H9 (cell line): ENCODE results near the gene LINC01488. TPM values are rescaled to one million over a fixed set of nuclear protein-coding genes. Genes with fewer than 3 reads are reported as not detected.

Experiments
- DNase-seq: peaks from one replicate; pipeline ENCODE4 v3.0.0-alpha.2; 2017
- H2AFZ ChIP-seq: one replicate; pipeline ENCODE4 v1.6.1; 2013; ENCODE audit warnings: mild to moderate bottlenecking, low read length, control low read depth, moderate library complexity
- H2AK5ac ChIP-seq: 2 replicates; pipeline ENCODE4 v1.6.1; 2013; ENCODE audit warnings: low read length, control low read depth, mixed read lengths; ENCODE audit not compliant: insufficient read length
- H2BK120ac ChIP-seq: one replicate; pipeline ENCODE4 v1.6.1; 2013; ENCODE audit warnings: low read depth, mild to moderate bottlenecking, low read length, control low read depth, inconsistent platforms; ENCODE audit not compliant: poor library complexity, severe bottlenecking
- H2BK12ac ChIP-seq: 2 replicates; pipeline ENCODE4 v1.6.1; 2013; ENCODE audit warnings: low read length, control low read depth, mixed read lengths, low read depth; ENCODE audit not compliant: insufficient read length
- H2BK15ac ChIP-seq: 2 replicates; pipeline ENCODE4 v1.6.1; 2013; ENCODE audit warnings: low read depth, low read length, control low read depth
- H2BK20ac ChIP-seq: one replicate; pipeline ENCODE4 v1.6.1; 2013; ENCODE audit warnings: low read depth, mild to moderate bottlenecking, low read length, control low read depth, inconsistent platforms; ENCODE audit not compliant: poor library complexity, severe bottlenecking
- H2BK5ac ChIP-seq: 2 replicates; pipeline ENCODE4 v1.6.1; 2013; ENCODE audit warnings: low read length, control low read depth, mixed read lengths; ENCODE audit not compliant: insufficient read length
- H3K14ac ChIP-seq: 2 replicates; pipeline ENCODE4 v1.6.1; 2013; ENCODE audit warnings: low read length, control low read depth; ENCODE audit not compliant: insufficient read depth
- H3K18ac ChIP-seq: 2 replicates; pipeline ENCODE4 v1.6.1; 2013; ENCODE audit warnings: low read depth, mild to moderate bottlenecking, mixed read lengths, low read length, control low read depth; ENCODE audit not compliant: insufficient read length
- H3K23ac ChIP-seq: 2 replicates; pipeline ENCODE4 v1.6.1; 2013; ENCODE audit warnings: low read length, control low read depth, mixed read lengths, low read depth; ENCODE audit not compliant: insufficient read length
- H3K23me2 ChIP-seq: 2 replicates; pipeline ENCODE4 v1.6.1; 2013; ENCODE audit warnings: low read depth, mild to moderate bottlenecking, mixed read lengths, low read length, control low read depth; ENCODE audit not compliant: insufficient read length, poor library complexity, severe bottlenecking
- H3K27ac ChIP-seq: 2 replicates; pipeline ENCODE4 v1.5.1; 2013; ENCODE audit warnings: low read length, control low read depth, mixed read lengths, low read depth; ENCODE audit not compliant: insufficient read length
- H3K27me3 ChIP-seq: 2 replicates; pipeline ENCODE4 v1.6.1; 2013; ENCODE audit warnings: low read length, control low read depth, inconsistent platforms; ENCODE audit not compliant: insufficient read depth
- H3K4ac ChIP-seq: 2 replicates; pipeline ENCODE4 v1.6.1; 2013; ENCODE audit warnings: low read depth, mild to moderate bottlenecking, control low read depth, inconsistent platforms, low read length, moderate library complexity
- H3K4me1 ChIP-seq: 2 replicates; pipeline ENCODE4 v1.6.1; 2013; ENCODE audit warnings: low read length, control low read depth, inconsistent platforms; ENCODE audit not compliant: insufficient read depth
- H3K4me2 ChIP-seq: 2 replicates; pipeline ENCODE4 v1.6.1; 2013; ENCODE audit warnings: low read length, control low read depth, mixed read lengths; ENCODE audit not compliant: insufficient read length, insufficient read depth
- H3K56ac ChIP-seq: 2 replicates; pipeline ENCODE4 v1.6.1; 2013; ENCODE audit warnings: low read depth, mild to moderate bottlenecking, mixed read lengths, low read length, control low read depth; ENCODE audit not compliant: insufficient read length
- H3K79me1 ChIP-seq: 2 replicates; pipeline ENCODE4 v1.6.1; 2013; ENCODE audit warnings: low read depth, mild to moderate bottlenecking, moderate library complexity, low read length, control low read depth, inconsistent platforms; ENCODE audit not compliant: insufficient read depth, poor library complexity, severe bottlenecking
- H3K79me2 ChIP-seq: 2 replicates; pipeline ENCODE4 v1.6.1; 2013; ENCODE audit warnings: low read length, control low read depth, inconsistent platforms; ENCODE audit not compliant: insufficient read depth
- H3K9ac ChIP-seq: 2 replicates; pipeline ENCODE4 v1.6.1; 2013; ENCODE audit warnings: low read length, control low read depth, mixed read lengths; ENCODE audit not compliant: insufficient read length; ENCODE audit errors: extremely low read depth
- H3K9me3 ChIP-seq: one replicate; pipeline ENCODE4 v1.6.1; 2013; ENCODE audit warnings: low read depth, low read length, inconsistent platforms; ENCODE audit not compliant: control insufficient read depth
- H3T11ph ChIP-seq: one replicate; pipeline ENCODE4 v1.6.1; 2013; ENCODE audit warnings: mild to moderate bottlenecking, low read length, control low read depth, inconsistent platforms
- H4K20me1 ChIP-seq: one replicate; pipeline ENCODE4 v1.6.1; 2013; ENCODE audit not compliant: control insufficient read depth, insufficient read length, insufficient read depth
- H4K5ac ChIP-seq: 2 replicates; pipeline ENCODE4 v1.6.1; 2013; ENCODE audit warnings: low read depth, mild to moderate bottlenecking, mixed read lengths, low read length, control low read depth; ENCODE audit not compliant: insufficient read length
- H4K8ac ChIP-seq: replicated peaks from 2 replicates; pipeline ENCODE4 v1.6.1; 2013; ENCODE audit warnings: low read length, control low read depth, mixed read lengths, low read depth; ENCODE audit not compliant: insufficient read length
- H4K91ac ChIP-seq: 2 replicates; pipeline ENCODE4 v1.6.1; 2013; ENCODE audit warnings: low read depth, mild to moderate bottlenecking, moderate library complexity, mixed read lengths, low read length, control low read depth; ENCODE audit not compliant: insufficient read length
- H3K27ac Mint-ChIP-seq, 3 experiments: 2 replicates in 2 of 3; 3 replicates in 1 of 3; pipeline ENCODE4 v1.8.0; 2020 to 2021; ENCODE audit warnings: mixed read lengths in 3 of 3, mild to moderate bottlenecking in 1 of 3, moderate library complexity in 1 of 3
- H3K27me3 Mint-ChIP-seq: 2 replicates; pipeline ENCODE4 v1.8.0; 2021; ENCODE audit warnings: low read depth, mild to moderate bottlenecking, moderate library complexity, mixed read lengths
- H3K36me3 Mint-ChIP-seq, 3 experiments: 2 replicates in 2 of 3; 3 replicates in 1 of 3; pipeline ENCODE4 v1.8.0; 2020 to 2021; ENCODE audit warnings: low read depth in 3 of 3, mixed read lengths in 3 of 3; ENCODE audit not compliant: insufficient read depth in 1 of 3
- H3K4me1 Mint-ChIP-seq, 2 experiments: 2 replicates each; pipeline ENCODE4 v1.8.0; 2020; ENCODE audit warnings: mixed read lengths in 2 of 2
- H3K4me3 Mint-ChIP-seq, 2 experiments: 2 replicates in 1 of 2; 3 replicates in 1 of 2; pipeline ENCODE4 v1.8.0; 2020 to 2021; ENCODE audit warnings: mild to moderate bottlenecking in 2 of 2, mixed read lengths in 2 of 2, moderate library complexity in 1 of 2
- H3K9me3 Mint-ChIP-seq, 2 experiments: 2 replicates in 1 of 2; 3 replicates in 1 of 2; pipeline ENCODE4 v1.8.0; 2020; ENCODE audit warnings: mild to moderate bottlenecking in 2 of 2, mixed read lengths in 2 of 2, moderate library complexity in 1 of 2
- CTCF ChIP-seq: fragments of 200-600 bp; sonication (generic); conservative IDR thresholded peaks from 3 replicates; pipeline ENCODE4 v1.8.0; 2021; ENCODE audit warnings: antibody characterized with exemption, mild to moderate bottlenecking
- WGBS: extraction: QIAGEN DNeasy Blood & Tissue Kit; methylation state at CpG from one replicate; pipeline ENCODE4 v1.1.7; 2013; ENCODE audit warnings: missing lambda C conversion rate, low lambda C conversion rate, mixed read lengths; ENCODE audit not compliant: insufficient read length; ENCODE audit errors: extremely low coverage; 5-methylcytosine and 5-hydroxymethylcytosine counted together
- total RNA-seq: library from RNA; stranded (reverse); gene quantifications from 2 replicates; pipeline ENCODE4 v1.2.1, GENCODE V29; 2021

LINC01488 gene
- total RNA-seq, 1 experiment from 2014 or later: not detected

DNA sequence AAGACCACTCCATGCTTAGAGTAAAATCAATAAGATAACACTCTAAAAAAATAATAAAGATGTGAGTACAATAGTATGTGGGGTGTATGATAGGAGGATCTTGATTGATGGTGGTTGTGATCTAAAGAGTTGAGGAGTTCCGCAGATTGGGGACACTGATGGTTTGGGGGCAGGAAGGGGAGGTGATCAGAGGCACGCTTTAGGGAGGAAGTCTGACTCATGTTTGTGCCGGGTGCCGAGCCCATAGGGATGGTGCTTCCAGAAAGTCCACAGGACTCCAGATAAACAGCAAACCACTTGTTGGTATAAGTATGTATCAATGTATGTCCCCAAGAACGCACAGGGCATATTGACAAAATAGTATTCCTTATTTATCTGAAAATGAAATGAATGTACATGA lies 27.5 kb downstream of the LINC01488 start:
- H4K20me1 ChIP-seq: no peaks in the 10 kb centered on the region
- Mint-ChIP-seq H3K27me3 (peaks cover 8% of the 10 kb centered on the region), H3K9me3 (peaks cover 4% of the 10 kb centered on the region in 2 experiments; a peak in 3 of 5 replicates), H3K36me3 (peaks cover 0 to 3% (median 0%) of the 10 kb centered on the region in 3 experiments; a peak in 3 of 7 replicates), H3K27ac (no peak overlapping the region), H3K4me3 (no peak overlapping the region), H3K4me1 (peaks cover 2 to 4% of the 10 kb centered on the region in 2 experiments; a peak in 3 of 4 replicates)
- no peak overlapping the region for H2BK15ac ChIP-seq
- no peak overlapping the region for H3K27ac ChIP-seq
- no peak for TF ChIP-seq CTCF
- no peak overlapping the region for H2AK5ac ChIP-seq
- H3K56ac ChIP-seq: no peak overlapping the region
- H3K9ac ChIP-seq: no peak overlapping the region
- no peak overlapping the region for H3T11ph ChIP-seq
- H3K27me3 ChIP-seq: no peaks in the 10 kb centered on the region
- H3K4me2 ChIP-seq: no peak overlapping the region
- no peak overlapping the region for H4K5ac ChIP-seq
- H3K79me2 ChIP-seq: no peaks in the 10 kb centered on the region
- H2BK20ac ChIP-seq: no peak overlapping the region
- no peak overlapping the region for H4K8ac ChIP-seq
- no peak for DNase-seq
- no CpG with 5 or more reads among the region's 5 CpGs for WGBS
- no peaks in the 10 kb centered on the region for H3K4me1 ChIP-seq
- no peaks in the 10 kb centered on the region for H3K79me1 ChIP-seq
- no peak overlapping the region for H3K18ac ChIP-seq
- H3K9me3 ChIP-seq: no peaks in the 10 kb centered on the region
- H3K14ac ChIP-seq: no peak overlapping the region
- H3K4ac ChIP-seq: no peak overlapping the region
- H2BK12ac ChIP-seq: no peak overlapping the region
- no peak overlapping the region for H4K91ac ChIP-seq
- H2BK5ac ChIP-seq: no peak overlapping the region
- H2AFZ ChIP-seq: no peak overlapping the region
- no peaks in the 10 kb centered on the region for H3K23me2 ChIP-seq
- no peak overlapping the region for H3K23ac ChIP-seq
- no peak overlapping the region for H2BK120ac ChIP-seq
